ENCODE results near the gene FAM9C.

Gene FAM9C

DNA sequence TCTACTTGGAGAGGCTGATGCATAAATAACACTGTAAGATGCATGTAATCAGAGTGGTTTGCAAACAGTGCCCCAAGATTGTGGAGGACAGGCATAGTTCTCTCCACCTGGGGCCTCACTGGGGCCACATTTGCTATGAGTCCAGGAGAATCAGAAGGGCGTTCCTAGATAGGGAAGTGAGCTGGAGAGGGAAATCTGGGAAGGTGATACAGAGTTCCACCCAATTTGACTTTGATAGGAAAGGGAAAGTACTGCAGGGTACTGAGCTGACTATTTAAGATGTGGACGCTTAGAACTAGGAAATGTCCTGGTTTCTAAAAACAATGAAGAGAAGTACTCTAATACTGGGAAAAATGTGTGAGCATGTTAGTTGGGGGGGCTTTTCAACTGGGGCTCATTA lies 33.9 kb downstream of the FAM9C start:
- DNase-seq (ENCODE audit: low read depth), result no peak
- TF ChIP-seq, protein P1, sequence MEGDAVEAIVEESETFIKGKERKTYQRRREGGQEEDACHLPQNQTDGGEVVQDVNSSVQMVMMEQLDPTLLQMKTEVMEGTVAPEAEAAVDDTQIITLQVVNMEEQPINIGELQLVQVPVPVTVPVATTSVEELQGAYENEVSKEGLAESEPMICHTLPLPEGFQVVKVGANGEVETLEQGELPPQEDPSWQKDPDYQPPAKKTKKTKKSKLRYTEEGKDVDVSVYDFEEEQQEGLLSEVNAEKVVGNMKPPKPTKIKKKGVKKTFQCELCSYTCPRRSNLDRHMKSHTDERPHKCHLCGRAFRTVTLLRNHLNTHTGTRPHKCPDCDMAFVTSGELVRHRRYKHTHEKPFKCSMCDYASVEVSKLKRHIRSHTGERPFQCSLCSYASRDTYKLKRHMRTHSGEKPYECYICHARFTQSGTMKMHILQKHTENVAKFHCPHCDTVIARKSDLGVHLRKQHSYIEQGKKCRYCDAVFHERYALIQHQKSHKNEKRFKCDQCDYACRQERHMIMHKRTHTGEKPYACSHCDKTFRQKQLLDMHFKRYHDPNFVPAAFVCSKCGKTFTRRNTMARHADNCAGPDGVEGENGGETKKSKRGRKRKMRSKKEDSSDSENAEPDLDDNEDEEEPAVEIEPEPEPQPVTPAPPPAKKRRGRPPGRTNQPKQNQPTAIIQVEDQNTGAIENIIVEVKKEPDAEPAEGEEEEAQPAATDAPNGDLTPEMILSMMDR (IDR thresholded peaks at IDR 0.05; ENCODE audit: low read length, missing control alignments), result no peak
- no peak overlapping the region for H3K4me3 ChIP-seq (replicated peaks; ENCODE audit: low read depth, low read length)

DNA sequence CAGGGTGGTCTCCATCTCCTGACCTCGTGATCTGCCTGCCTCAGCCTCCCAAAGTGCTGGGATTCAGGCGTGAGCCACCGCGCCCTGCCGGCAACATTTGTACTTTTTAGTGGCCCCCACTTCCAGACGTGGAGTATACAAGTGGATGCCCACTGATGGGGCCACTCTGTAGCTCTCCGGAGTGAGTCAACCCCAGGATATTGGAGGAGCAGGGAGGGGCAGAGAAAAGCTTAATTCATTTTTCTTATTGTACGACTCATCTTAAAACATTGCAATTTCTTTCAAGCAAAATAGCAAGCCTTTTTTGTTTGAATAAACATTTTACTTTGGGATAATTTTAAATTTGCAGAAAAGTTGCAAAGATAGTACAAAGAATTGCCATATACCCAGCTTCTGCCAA lies 34.6 kb downstream of the FAM9C start:
- H3K4me3 ChIP-seq (replicated peaks; ENCODE audit: low read depth, low read length), result no peak overlapping the region

DNA sequence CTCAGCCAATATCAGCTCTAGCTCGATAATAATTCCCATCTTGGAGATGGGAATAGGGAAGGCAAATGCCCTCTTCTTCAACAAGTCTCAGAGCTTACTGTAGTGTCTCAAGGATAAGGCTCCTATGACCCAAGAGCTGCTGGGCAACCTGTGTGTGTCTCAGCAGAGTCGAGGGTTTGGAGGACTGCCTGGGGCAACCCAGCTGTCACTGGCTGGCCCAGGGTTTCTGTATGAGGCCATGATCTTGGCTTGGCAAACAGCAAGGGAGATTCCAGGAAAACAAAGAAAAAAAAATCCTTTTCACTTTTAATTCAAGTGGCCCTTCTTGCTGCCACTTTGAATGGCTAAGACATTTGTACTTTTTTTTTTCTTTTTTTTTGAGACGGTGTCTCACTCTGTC lies 35.1 kb downstream of the FAM9C start:
- H3K4me3 ChIP-seq (replicated peaks; ENCODE audit: low read depth, low read length), result no peak overlapping the region
- DNase-seq (ENCODE audit: low read depth), result no peak
- TF ChIP-seq, protein P1 (IDR thresholded peaks at IDR 0.05; ENCODE audit: low read length, missing control alignments), result no peak

More for the DNA sequence above, 34.6 kb downstream of the FAM9C start:
- DNase-seq (ENCODE audit: low read depth), result no peak
- TF ChIP-seq, protein P1 (IDR thresholded peaks at IDR 0.05; ENCODE audit: low read length, missing control alignments), result no peak

DNA sequence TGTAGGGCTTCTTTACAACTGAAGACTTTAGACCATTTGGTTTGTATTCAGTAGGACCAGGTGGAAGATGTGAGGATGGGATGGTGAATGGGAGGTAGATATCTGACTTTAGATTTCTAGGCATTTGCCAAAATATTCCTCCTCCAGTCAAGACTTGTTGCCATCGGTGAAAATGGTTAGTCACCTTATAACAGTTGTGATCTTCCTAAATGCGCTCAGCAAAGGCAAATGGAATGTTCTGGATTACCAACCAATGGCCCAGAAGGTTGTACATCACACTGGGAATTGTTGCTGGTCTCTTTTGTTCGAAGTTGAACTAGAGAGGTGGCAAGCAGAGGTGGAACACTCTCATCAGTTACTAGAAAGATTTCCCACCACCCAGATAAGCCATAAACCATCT lies 35.6 kb downstream of the FAM9C start:
- DNase-seq (ENCODE audit: low read depth), result no peak
- TF ChIP-seq, protein P1 (IDR thresholded peaks at IDR 0.05; ENCODE audit: low read length, missing control alignments), result no peak
- H3K4me3 ChIP-seq (replicated peaks; ENCODE audit: low read depth, low read length), result no peak overlapping the region

DNA sequence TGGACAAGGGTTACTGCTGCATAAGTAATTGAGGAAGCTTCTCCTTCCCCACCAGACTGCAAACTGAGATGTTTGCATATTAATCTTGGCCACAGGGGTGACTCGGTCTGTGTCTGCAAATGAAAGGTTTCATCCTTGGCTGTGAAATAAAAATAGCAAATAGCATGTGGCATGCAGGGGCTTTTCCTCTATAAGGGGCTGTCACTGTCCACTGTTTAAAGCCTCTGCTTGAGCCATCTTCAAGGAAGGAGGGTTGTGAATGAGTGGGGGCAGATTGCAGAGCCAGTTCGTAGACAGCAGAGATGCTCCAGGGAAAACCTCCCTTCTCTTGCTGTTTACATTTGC lies 36.3 kb downstream of the FAM9C start:
- DNase-seq (ENCODE audit: low read depth), result no peak
- no peak overlapping the region for H3K4me3 ChIP-seq (replicated peaks; ENCODE audit: low read depth, low read length)
- TF ChIP-seq, protein P1 (IDR thresholded peaks at IDR 0.05; ENCODE audit: low read length, missing control alignments), result no peak

DNA sequence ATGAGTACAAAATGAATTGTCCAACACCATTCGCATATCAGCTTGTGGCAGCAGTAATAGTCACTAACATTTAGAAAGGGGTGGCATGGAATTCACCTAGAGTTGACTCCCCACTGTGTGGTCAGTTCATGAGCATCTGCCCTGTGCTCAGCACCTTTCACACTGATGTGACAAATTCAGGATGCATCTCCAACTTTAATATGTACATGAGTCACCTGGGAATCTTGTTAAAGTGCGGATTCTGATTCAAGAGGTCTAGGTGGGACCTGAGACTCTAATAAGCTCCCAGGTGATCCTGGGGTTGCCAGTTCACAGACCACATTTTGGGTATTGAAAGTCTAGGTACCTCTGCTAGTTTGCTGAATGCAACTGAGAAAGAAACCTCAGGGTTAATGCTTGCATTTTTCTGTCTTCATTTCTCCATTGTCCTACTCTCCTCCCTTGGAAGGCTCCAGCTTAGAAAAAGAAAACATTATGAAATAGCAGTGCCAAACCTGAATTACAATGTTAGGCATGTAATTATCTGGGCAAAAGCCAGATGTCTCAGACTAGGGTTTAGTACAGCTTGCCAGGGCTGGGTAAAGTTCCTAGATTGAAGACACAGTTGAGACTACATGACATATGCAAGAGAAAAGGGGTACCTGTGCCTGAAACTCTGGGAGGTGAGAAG lies 36.8 kb downstream of the FAM9C start:
- peak; percentile 70 for DNase-seq (ENCODE audit: low read depth)
- TF ChIP-seq, protein P1 (IDR thresholded peaks at IDR 0.05; ENCODE audit: low read length, missing control alignments), result no peak

More for the DNA sequence above, 36.8 kb downstream of the FAM9C start:
- H3K4me3 ChIP-seq (replicated peaks; ENCODE audit: low read depth, low read length), result no peak overlapping the region

All from fibroblast of pulmonary artery (primary cell).